ENCODE results near the gene TSGA10IP.

The TSGA10IP gene

GRCh38 chr11:65911682-65912568, 33.4 kb upstream of the TSGA10IP start:
- TF ChIP-seq ZNF274 (IDR thresholded peaks at IDR 0.05; ENCODE audit: low read depth, low read length) = no peak
- no peak overlapping the region for H3K4me3 ChIP-seq (ENCODE audit: low read length)

DNA sequence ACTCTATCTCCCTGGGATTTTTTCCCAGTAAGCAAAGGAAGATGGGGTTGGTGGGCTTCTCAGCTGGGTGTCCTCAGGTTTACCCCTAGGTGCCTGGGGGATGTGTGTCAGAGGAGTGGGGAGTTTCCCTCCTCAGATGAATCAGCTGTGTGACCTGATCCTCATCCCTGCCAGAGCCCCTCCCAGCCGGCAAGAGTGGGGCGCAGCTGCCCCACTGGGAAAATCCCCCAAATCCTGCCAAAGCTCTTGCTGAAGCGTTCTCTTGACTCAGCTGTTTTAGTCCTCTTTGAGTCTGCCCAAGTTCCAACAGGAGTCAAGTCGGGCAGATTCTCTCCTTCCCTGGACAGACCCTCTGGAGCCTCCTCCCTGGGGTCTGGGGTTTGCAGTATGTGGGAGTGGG, 32.4 kb upstream of the TSGA10IP start:
- H3K4me3 ChIP-seq (ENCODE audit: low read length) = no peak overlapping the region

DNA sequence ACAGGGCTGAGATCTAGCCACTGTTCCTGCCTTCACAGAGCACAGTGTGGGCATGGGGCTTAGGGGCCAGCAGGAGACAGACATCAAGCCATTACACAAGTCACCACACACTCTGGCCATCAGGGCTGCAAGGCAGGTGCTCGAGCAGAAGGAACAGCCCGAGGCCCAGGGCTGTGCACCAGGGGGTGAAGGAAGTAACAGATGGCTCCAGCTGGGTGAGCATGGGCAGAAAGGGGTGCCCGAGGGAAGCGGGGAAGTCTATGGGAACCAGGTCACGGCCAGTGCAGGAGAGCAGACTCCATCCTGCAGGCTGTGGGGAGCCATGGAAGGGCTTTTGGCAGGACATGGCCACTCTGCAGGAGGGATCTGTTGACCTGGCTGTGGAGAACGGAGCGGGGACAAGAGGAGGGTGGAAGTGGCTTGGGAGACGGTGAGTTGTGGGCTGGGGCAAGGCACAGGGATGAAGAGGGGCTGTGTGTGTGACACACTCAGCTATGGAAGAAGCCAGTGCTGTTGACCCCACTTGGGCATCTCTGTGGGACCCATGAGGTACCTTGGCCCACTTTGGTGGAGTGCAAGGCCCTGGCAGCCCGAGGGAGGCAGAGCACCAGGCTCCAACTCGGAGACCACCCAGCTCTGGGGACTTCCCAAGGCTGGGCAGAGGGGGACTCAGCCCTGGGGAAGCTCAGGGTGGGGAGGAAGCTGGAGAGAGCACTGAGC, 30.0 kb upstream of the TSGA10IP start:
- no peak overlapping the region for H3K4me3 ChIP-seq (ENCODE audit: low read length)
- TF ChIP-seq ZNF274 (IDR thresholded peaks at IDR 0.05; ENCODE audit: low read depth, low read length) = no peak

More for the DNA sequence above, 32.4 kb upstream of the TSGA10IP start:
- no peak for TF ChIP-seq ZNF274 (IDR thresholded peaks at IDR 0.05; ENCODE audit: low read depth, low read length)

- no peak overlapping the region for H3K4me3 ChIP-seq (ENCODE audit: low read length)
Measured at GRCh38 chr11:65915821-65916251, 29.4 kb upstream of the TSGA10IP start.

DNA sequence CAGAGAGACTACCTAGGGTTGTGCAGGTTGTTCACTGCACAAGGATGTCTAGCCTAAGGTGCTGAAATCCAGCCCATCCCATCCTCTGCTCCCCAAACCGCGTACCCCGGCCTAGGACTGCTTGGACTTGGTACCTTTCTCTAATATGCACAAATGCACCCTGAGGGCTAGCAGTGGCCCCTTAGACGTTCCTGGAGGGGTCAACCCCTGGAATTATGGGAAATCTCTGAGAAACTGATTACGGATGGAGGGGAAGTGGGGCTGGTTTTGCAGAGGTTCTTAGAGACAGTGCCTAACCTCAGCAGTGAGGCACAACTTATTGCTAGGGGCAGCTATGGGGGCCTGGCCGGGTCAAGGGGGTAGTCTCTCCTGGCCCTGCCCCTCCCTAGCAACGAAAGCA, 28.9 kb upstream of the TSGA10IP start:
- no peak overlapping the region for H3K4me3 ChIP-seq (ENCODE audit: low read length)
- no peak for TF ChIP-seq ZNF274 (IDR thresholded peaks at IDR 0.05; ENCODE audit: low read depth, low read length)

More at GRCh38 chr11:65915821-65916251, 29.4 kb upstream of the TSGA10IP start:
- TF ChIP-seq ZNF274 (IDR thresholded peaks at IDR 0.05; ENCODE audit: low read depth, low read length) = no peak

DNA sequence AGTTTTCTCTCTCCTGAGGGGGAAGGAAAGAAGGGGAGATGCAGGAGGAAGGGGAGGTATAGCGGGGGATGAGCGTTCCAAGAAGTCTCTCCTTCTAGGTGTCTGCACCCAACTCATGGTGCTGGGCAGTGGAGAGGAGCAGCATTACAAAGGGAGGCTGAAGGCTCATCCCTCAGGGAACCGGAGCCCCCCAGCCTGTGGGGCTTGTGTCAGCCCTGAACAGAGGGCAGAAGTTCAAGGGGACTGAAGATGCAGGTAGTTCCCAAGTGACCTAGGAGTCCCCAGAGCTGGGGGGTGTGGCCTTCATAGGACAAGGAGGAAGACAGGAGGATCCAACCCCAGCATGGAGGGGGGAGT, 28.2 kb upstream of the TSGA10IP start:
- no peak for TF ChIP-seq ZNF274 (IDR thresholded peaks at IDR 0.05; ENCODE audit: low read depth, low read length)
- H3K4me3 ChIP-seq (ENCODE audit: low read length) = no peak overlapping the region

- no peak for TF ChIP-seq ZNF274 (IDR thresholded peaks at IDR 0.05; ENCODE audit: low read depth, low read length)
- H3K4me3 ChIP-seq (ENCODE audit: low read length) = peak overlapping the region; percentile 83
Measured at GRCh38 chr11:65917434-65918210, 27.7 kb upstream of the TSGA10IP start.

- peak within 1 kb of the TSS; percentile 87 for H3K4me3 ChIP-seq (ENCODE audit: low read length)
- TF ChIP-seq ZNF274 (IDR thresholded peaks at IDR 0.05; ENCODE audit: low read depth, low read length) = no peak
Measured at GRCh38 chr11:65918211-65919140, 26.8 kb upstream of the TSGA10IP start, which contains the start of gene C11orf68. C11orf68 (minus strand) TSS chr11:65919062; CDS start chr11:65919031, 31 bp downstream.

GRCh38 chr11:65919141-65919572, 26.1 kb upstream of the TSGA10IP start, which contains the start of gene DRAP1:
DRAP1 (plus strand) TSS chr11:65919426; CDS start chr11:65919502, 76 bp downstream.
- H3K4me3 ChIP-seq (ENCODE audit: low read length) = peak within 1 kb of the TSS; percentile 87

GRCh38 chr11:65919573-65920371, 25.5 kb upstream of the TSGA10IP start:
- peak overlapping the region; percentile 87 for H3K4me3 ChIP-seq (ENCODE audit: low read length)
- TF ChIP-seq ZNF274 (IDR thresholded peaks at IDR 0.05; ENCODE audit: low read depth, low read length) = no peak

More at GRCh38 chr11:65919141-65919572, 26.1 kb upstream of the TSGA10IP start, which contains the start of gene DRAP1:
- TF ChIP-seq ZNF274 (IDR thresholded peaks at IDR 0.05; ENCODE audit: low read depth, low read length) = no peak

- H3K4me3 ChIP-seq (ENCODE audit: low read length) = peak overlapping the region; percentile 87; the same call in 1 of the 2 replicates
Measured at GRCh38 chr11:65920372-65920802, 24.9 kb upstream of the TSGA10IP start.

GRCh38 chr11:65921033-65921555, 24.2 kb upstream of the TSGA10IP start:
- peak overlapping the region; percentile 87; the same call in 1 of the 2 replicates for H3K4me3 ChIP-seq (ENCODE audit: low read length)
- TF ChIP-seq ZNF274 (IDR thresholded peaks at IDR 0.05; ENCODE audit: low read depth, low read length) = no peak

More at GRCh38 chr11:65920372-65920802, 24.9 kb upstream of the TSGA10IP start:
- TF ChIP-seq ZNF274 (IDR thresholded peaks at IDR 0.05; ENCODE audit: low read depth, low read length) = no peak
